Right ventricle myocardium inferior (tissue), 1 donor: Measurements from ENCODE around the gene ITIH5. TPM values are rescaled to one million over a fixed set of nuclear protein-coding genes. Genes with fewer than 3 reads are reported as not detected.
A peak's percentile ranks its signal among the peaks of the same experiment; 100 is the strongest.

Experiments used
- ATAC-seq: fragments of 200-7000 bp; cut with Tn5 transposase; one replicate; pipeline ENCODE4 v1.9.1; 2020; ENCODE audit warnings: mild to moderate bottlenecking, moderate library complexity
- DNase-seq: peaks from one replicate; pipeline ENCODE4 v3.0.0; 2021; ENCODE audit errors: missing footprints
- intact Hi-C: fragments of 100-400 bp; cut with DNase I; formaldehyde crosslinking; loops from one replicate; pipeline ENCODE4 v1.11.0; 2022
- total RNA-seq: library from RNA; stranded (reverse); fragmentation: NEBNext Ultra II Directional; extraction: Animal tissue kit (Norgen Biotek cat#: 25700); gene quantifications from one replicate; pipeline ENCODE4 v1.2.1, GENCODE V29; 2021
- donor health status: DM: no; HTN: yes; CAD: no; lungs with severe emphysema.

The ITIH5 gene
- total RNA-seq, 1 donor from 2014 or later, result 10.3 TPM

GRCh38 chr10:7538970-7539654 is 127.7 kb downstream of the ITIH5 start:
- ATAC-seq, result no peak
- intact Hi-C loops, result no loop called here
- DNase-seq, result no peak

GRCh38 chr10:7537126-7537525 is 129.6 kb downstream of the ITIH5 start:
- intact Hi-C loops, result no loop called here
- ATAC-seq, result no peak

GRCh38 chr10:7534480-7534852 is 132.3 kb downstream of the ITIH5 start:
- ATAC-seq (no peak), DNase-seq (no peak)
- intact Hi-C loops, result no loop called here

More at GRCh38 chr10:7537126-7537525, 129.6 kb downstream of the ITIH5 start:
- DNase-seq, result no peak

- DNase-seq (no peak), ATAC-seq (no peak)
- intact Hi-C loops, result no loop called here
Measured at GRCh38 chr10:7533657-7534479, 132.9 kb downstream of the ITIH5 start.

GRCh38 chr10:7532723-7533498 is 133.9 kb downstream of the ITIH5 start:
- intact Hi-C loops, result no loop called here
- ATAC-seq (no peak), DNase-seq (no peak)

- intact Hi-C loops, result loop anchor here (1.0 to 5.0 kb wide), 2 partner anchors 94 to 1773 kb away; no protein-coding TSS in a partner anchor
- DNase-seq (no peak), ATAC-seq (peak; percentile 78)
Measured at GRCh38 chr10:7529638-7530037, 137.1 kb downstream of the ITIH5 start.

- ATAC-seq, result no peak
- no peak for DNase-seq
- intact Hi-C loops, result loop anchor here (5.0 kb wide), 1 partner anchor 1775 kb away; no protein-coding TSS in a partner anchor
Measured at GRCh38 chr10:7527468-7527867, 139.3 kb downstream of the ITIH5 start.

- DNase-seq (no peak), ATAC-seq (no peak)
- intact Hi-C loops, result loop anchor here (5.0 kb wide), 1 partner anchor 1776 kb away; no protein-coding TSS in a partner anchor
Measured at GRCh38 chr10:7526017-7526400, 140.8 kb downstream of the ITIH5 start.

- DNase-seq (no peak), ATAC-seq (peak; percentile 69)
- intact Hi-C loops, result loop anchor here (1.0 to 5.0 kb wide), 2 partner anchors 162 to 1777 kb away; no protein-coding TSS in a partner anchor
Measured at GRCh38 chr10:7525314-7526016, 141.3 kb downstream of the ITIH5 start.

- ATAC-seq, result no peak
- intact Hi-C loops, result no loop called here
Measured at GRCh38 chr10:7523656-7524055, 143.1 kb downstream of the ITIH5 start.

GRCh38 chr10:7520507-7521485 is 146.0 kb downstream of the ITIH5 start:
- DNase-seq, result no peak

More at GRCh38 chr10:7523656-7524055, 143.1 kb downstream of the ITIH5 start:
- DNase-seq, result no peak

GRCh38 chr10:7519351-7519750 is 147.4 kb downstream of the ITIH5 start:
- ATAC-seq, result no peak
- no peak for DNase-seq
- intact Hi-C loops, result no loop called here

More at GRCh38 chr10:7520507-7521485, 146.0 kb downstream of the ITIH5 start:
- intact Hi-C loops, result no loop called here
- ATAC-seq, result no peak

GRCh38 chr10:7518693-7519092 is 148.1 kb downstream of the ITIH5 start:
- intact Hi-C loops, result no loop called here
- no peak for ATAC-seq
- DNase-seq, result no peak

- no peak for ATAC-seq
- no peak for DNase-seq
- intact Hi-C loops, result no loop called here
Measured at GRCh38 chr10:7515439-7515838, 151.3 kb downstream of the ITIH5 start.

- intact Hi-C loops, result no loop called here
- ATAC-seq (no peak), DNase-seq (no peak)
Measured at GRCh38 chr10:7513936-7514335, 152.8 kb downstream of the ITIH5 start.

- intact Hi-C loops, result no loop called here
- DNase-seq, result no peak
- ATAC-seq, result no peak
Measured at GRCh38 chr10:7513455-7513854, 153.3 kb downstream of the ITIH5 start.

- ATAC-seq, result no peak
- intact Hi-C loops, result no loop called here
Measured at GRCh38 chr10:7512487-7512886, 154.3 kb downstream of the ITIH5 start.

More at GRCh38 chr10:7512487-7512886, 154.3 kb downstream of the ITIH5 start:
- no peak for DNase-seq
